H9 (cell line): ENCODE data around the gene TM4SF1. TPM values are rescaled to one million over a fixed set of nuclear protein-coding genes. Genes with fewer than 3 reads are reported as not detected.

ENCODE experiments used
- DNase-seq: peaks from one replicate; pipeline ENCODE4 v3.0.0-alpha.2; 2017
- H2AFZ ChIP-seq: one replicate; pipeline ENCODE4 v1.6.1; 2013; ENCODE audit warnings: mild to moderate bottlenecking, low read length, control low read depth, moderate library complexity
- H2AK5ac ChIP-seq: 2 replicates; pipeline ENCODE4 v1.6.1; 2013; ENCODE audit warnings: low read length, control low read depth, mixed read lengths; ENCODE audit not compliant: insufficient read length
- H2BK120ac ChIP-seq: one replicate; pipeline ENCODE4 v1.6.1; 2013; ENCODE audit warnings: low read depth, mild to moderate bottlenecking, low read length, control low read depth, inconsistent platforms; ENCODE audit not compliant: poor library complexity, severe bottlenecking
- H2BK12ac ChIP-seq: 2 replicates; pipeline ENCODE4 v1.6.1; 2013; ENCODE audit warnings: low read length, control low read depth, mixed read lengths, low read depth; ENCODE audit not compliant: insufficient read length
- H2BK15ac ChIP-seq: 2 replicates; pipeline ENCODE4 v1.6.1; 2013; ENCODE audit warnings: low read depth, low read length, control low read depth
- H2BK20ac ChIP-seq: one replicate; pipeline ENCODE4 v1.6.1; 2013; ENCODE audit warnings: low read depth, mild to moderate bottlenecking, low read length, control low read depth, inconsistent platforms; ENCODE audit not compliant: poor library complexity, severe bottlenecking
- H2BK5ac ChIP-seq: 2 replicates; pipeline ENCODE4 v1.6.1; 2013; ENCODE audit warnings: low read length, control low read depth, mixed read lengths; ENCODE audit not compliant: insufficient read length
- H3K14ac ChIP-seq: 2 replicates; pipeline ENCODE4 v1.6.1; 2013; ENCODE audit warnings: low read length, control low read depth; ENCODE audit not compliant: insufficient read depth
- H3K18ac ChIP-seq: 2 replicates; pipeline ENCODE4 v1.6.1; 2013; ENCODE audit warnings: low read depth, mild to moderate bottlenecking, mixed read lengths, low read length, control low read depth; ENCODE audit not compliant: insufficient read length
- H3K23ac ChIP-seq: 2 replicates; pipeline ENCODE4 v1.6.1; 2013; ENCODE audit warnings: low read length, control low read depth, mixed read lengths, low read depth; ENCODE audit not compliant: insufficient read length
- H3K23me2 ChIP-seq: 2 replicates; pipeline ENCODE4 v1.6.1; 2013; ENCODE audit warnings: low read depth, mild to moderate bottlenecking, mixed read lengths, low read length, control low read depth; ENCODE audit not compliant: insufficient read length, poor library complexity, severe bottlenecking
- H3K27ac ChIP-seq: 2 replicates; pipeline ENCODE4 v1.5.1; 2013; ENCODE audit warnings: low read length, control low read depth, mixed read lengths, low read depth; ENCODE audit not compliant: insufficient read length
- H3K27me3 ChIP-seq: 2 replicates; pipeline ENCODE4 v1.6.1; 2013; ENCODE audit warnings: low read length, control low read depth, inconsistent platforms; ENCODE audit not compliant: insufficient read depth
- H3K4ac ChIP-seq: 2 replicates; pipeline ENCODE4 v1.6.1; 2013; ENCODE audit warnings: low read depth, mild to moderate bottlenecking, control low read depth, inconsistent platforms, low read length, moderate library complexity
- H3K4me1 ChIP-seq: 2 replicates; pipeline ENCODE4 v1.6.1; 2013; ENCODE audit warnings: low read length, control low read depth, inconsistent platforms; ENCODE audit not compliant: insufficient read depth
- H3K4me2 ChIP-seq: 2 replicates; pipeline ENCODE4 v1.6.1; 2013; ENCODE audit warnings: low read length, control low read depth, mixed read lengths; ENCODE audit not compliant: insufficient read length, insufficient read depth
- H3K56ac ChIP-seq: 2 replicates; pipeline ENCODE4 v1.6.1; 2013; ENCODE audit warnings: low read depth, mild to moderate bottlenecking, mixed read lengths, low read length, control low read depth; ENCODE audit not compliant: insufficient read length
- H3K79me1 ChIP-seq: 2 replicates; pipeline ENCODE4 v1.6.1; 2013; ENCODE audit warnings: low read depth, mild to moderate bottlenecking, moderate library complexity, low read length, control low read depth, inconsistent platforms; ENCODE audit not compliant: insufficient read depth, poor library complexity, severe bottlenecking
- H3K79me2 ChIP-seq: 2 replicates; pipeline ENCODE4 v1.6.1; 2013; ENCODE audit warnings: low read length, control low read depth, inconsistent platforms; ENCODE audit not compliant: insufficient read depth
- H3K9ac ChIP-seq: 2 replicates; pipeline ENCODE4 v1.6.1; 2013; ENCODE audit warnings: low read length, control low read depth, mixed read lengths; ENCODE audit not compliant: insufficient read length; ENCODE audit errors: extremely low read depth
- H3K9me3 ChIP-seq: one replicate; pipeline ENCODE4 v1.6.1; 2013; ENCODE audit warnings: low read depth, low read length, inconsistent platforms; ENCODE audit not compliant: control insufficient read depth
- H3T11ph ChIP-seq: one replicate; pipeline ENCODE4 v1.6.1; 2013; ENCODE audit warnings: mild to moderate bottlenecking, low read length, control low read depth, inconsistent platforms
- H4K20me1 ChIP-seq: one replicate; pipeline ENCODE4 v1.6.1; 2013; ENCODE audit not compliant: control insufficient read depth, insufficient read length, insufficient read depth
- H4K5ac ChIP-seq: 2 replicates; pipeline ENCODE4 v1.6.1; 2013; ENCODE audit warnings: low read depth, mild to moderate bottlenecking, mixed read lengths, low read length, control low read depth; ENCODE audit not compliant: insufficient read length
- H4K8ac ChIP-seq: replicated peaks from 2 replicates; pipeline ENCODE4 v1.6.1; 2013; ENCODE audit warnings: low read length, control low read depth, mixed read lengths, low read depth; ENCODE audit not compliant: insufficient read length
- H4K91ac ChIP-seq: 2 replicates; pipeline ENCODE4 v1.6.1; 2013; ENCODE audit warnings: low read depth, mild to moderate bottlenecking, moderate library complexity, mixed read lengths, low read length, control low read depth; ENCODE audit not compliant: insufficient read length
- H3K27ac Mint-ChIP-seq, 3 experiments: 2 replicates in 2 of 3; 3 replicates in 1 of 3; pipeline ENCODE4 v1.8.0; 2020 to 2021; ENCODE audit warnings: mixed read lengths in 3 of 3, mild to moderate bottlenecking in 1 of 3, moderate library complexity in 1 of 3
- H3K27me3 Mint-ChIP-seq: 2 replicates; pipeline ENCODE4 v1.8.0; 2021; ENCODE audit warnings: low read depth, mild to moderate bottlenecking, moderate library complexity, mixed read lengths
- H3K36me3 Mint-ChIP-seq, 3 experiments: 2 replicates in 2 of 3; 3 replicates in 1 of 3; pipeline ENCODE4 v1.8.0; 2020 to 2021; ENCODE audit warnings: low read depth in 3 of 3, mixed read lengths in 3 of 3; ENCODE audit not compliant: insufficient read depth in 1 of 3
- H3K4me1 Mint-ChIP-seq, 2 experiments: 2 replicates each; pipeline ENCODE4 v1.8.0; 2020; ENCODE audit warnings: mixed read lengths in 2 of 2
- H3K4me3 Mint-ChIP-seq, 2 experiments: 2 replicates in 1 of 2; 3 replicates in 1 of 2; pipeline ENCODE4 v1.8.0; 2020 to 2021; ENCODE audit warnings: mild to moderate bottlenecking in 2 of 2, mixed read lengths in 2 of 2, moderate library complexity in 1 of 2
- H3K9me3 Mint-ChIP-seq, 2 experiments: 2 replicates in 1 of 2; 3 replicates in 1 of 2; pipeline ENCODE4 v1.8.0; 2020; ENCODE audit warnings: mild to moderate bottlenecking in 2 of 2, mixed read lengths in 2 of 2, moderate library complexity in 1 of 2
- CTCF ChIP-seq: fragments of 200-600 bp; sonication (generic); conservative IDR thresholded peaks from 3 replicates; pipeline ENCODE4 v1.8.0; 2021; ENCODE audit warnings: antibody characterized with exemption, mild to moderate bottlenecking
- whole genome bisulfite sequencing: extraction: QIAGEN DNeasy Blood & Tissue Kit; methylation state at CpG from one replicate; pipeline ENCODE4 v1.1.7; 2013; ENCODE audit warnings: missing lambda C conversion rate, low lambda C conversion rate, mixed read lengths; ENCODE audit not compliant: insufficient read length; ENCODE audit errors: extremely low coverage; 5-methylcytosine and 5-hydroxymethylcytosine counted together
- total RNA-seq: library from RNA; stranded (reverse); gene quantifications from 2 replicates; pipeline ENCODE4 v1.2.1, GENCODE V29; 2021

The TM4SF1 gene
- total RNA-seq, 1 experiment from 2014 or later: 1.2 TPM

GRCh38 chr3:149378478-149379309 lies 1.2 kb upstream of the TM4SF1 start:
- Histone ChIP-seq H3K27me3 (no peaks in the 10 kb centered on the region), H2AFZ (no peak overlapping the region), H4K91ac (no peak overlapping the region), H2AK5ac (no peak overlapping the region), H3K18ac (no peak overlapping the region), H3K9me3 (no peaks in the 10 kb centered on the region), H3K79me1 (no peaks in the 10 kb centered on the region), H3K4me2 (no peak overlapping the region), H3K9ac (no peak overlapping the region), H2BK12ac (no peak overlapping the region), H3K27ac (no peak overlapping the region), H2BK15ac (no peak overlapping the region), H3K79me2 (no peaks in the 10 kb centered on the region), H3T11ph (no peak overlapping the region), H2BK5ac (no peak overlapping the region), H4K20me1 (no peaks in the 10 kb centered on the region), H4K5ac (no peak overlapping the region), H4K8ac (no peak overlapping the region), H3K23me2 (no peaks in the 10 kb centered on the region), H3K4me1 (no peaks in the 10 kb centered on the region; the same call in 1 of the 2 replicates), H2BK120ac (no peak overlapping the region), H3K23ac (no peak overlapping the region), H3K56ac (no peak overlapping the region), H3K4ac (no peak overlapping the region), H3K14ac (no peak overlapping the region; the same call in 1 of the 2 replicates), H2BK20ac (peak overlapping the region; percentile 26)
- Mint-ChIP-seq H3K4me3 (no peak overlapping the region), H3K4me1 (peaks cover 20 to 23% of the 10 kb centered on the region in 2 experiments), H3K9me3 (peaks cover 22 to 25% of the 10 kb centered on the region in 2 experiments), H3K27me3 (no peaks in the 10 kb centered on the region; the same call in 1 of the 2 replicates), H3K27ac (no peak overlapping the region), H3K36me3 (peaks cover 8 to 23% (median 14%) of the 10 kb centered on the region in 3 experiments)
- no peak for TF ChIP-seq CTCF
- no peak for DNase-seq
- no CpG with 5 or more reads among the region's 9 CpGs for WGBS
